Stimulated activated CD4-positive, alpha-beta T cell treated with anti-CD3 and anti-CD28 coated beads, Interleukin-15, amount 100 ng/mL, for 48 hours (primary cell): ENCODE results near the gene HNRNPA3.
A peak's percentile ranks its signal among the peaks of the same experiment; 100 is the strongest.
"Not testable (repeated sequence)": the region's sequence is repeated elsewhere in the genome, so short reads cannot be mapped to it uniquely, and the experiment has no call there.

Source experiments
- DNase-seq, 2 donors: peaks; one replicate each; pipeline ENCODE4 v3.0.0-alpha.2; 2020; ENCODE audit warnings: low read depth in 2 of 2

Gene HNRNPA3

DNA sequence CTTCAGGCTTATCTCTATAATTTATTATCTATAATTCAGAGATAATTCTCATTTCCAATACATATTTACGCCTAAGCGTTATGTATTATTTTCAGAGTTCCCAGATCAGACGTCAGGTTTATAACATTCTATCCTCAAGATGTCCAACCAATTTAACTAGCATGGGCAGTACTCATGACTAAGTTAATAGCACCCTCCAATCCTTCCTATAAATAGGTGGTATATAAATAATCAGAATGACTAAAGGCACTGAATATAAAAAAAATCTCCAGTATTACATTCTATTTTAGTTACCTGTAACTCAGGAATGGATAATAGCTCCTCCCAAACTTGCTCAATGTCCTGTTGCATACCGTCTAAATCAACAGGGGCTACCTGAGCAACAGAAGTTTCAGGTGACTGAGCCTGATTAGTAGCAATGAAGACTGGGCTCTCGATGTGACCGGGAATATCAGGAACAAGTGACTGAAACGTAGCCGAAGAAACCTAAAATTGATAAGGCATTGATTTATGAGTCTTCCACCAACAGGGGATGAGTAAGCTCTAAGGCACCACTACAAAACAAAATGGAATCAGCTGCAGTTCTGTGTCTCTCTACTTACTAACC lies 19.6 kb downstream of the HNRNPA3 start:
- no peak for DNase-seq

DNA sequence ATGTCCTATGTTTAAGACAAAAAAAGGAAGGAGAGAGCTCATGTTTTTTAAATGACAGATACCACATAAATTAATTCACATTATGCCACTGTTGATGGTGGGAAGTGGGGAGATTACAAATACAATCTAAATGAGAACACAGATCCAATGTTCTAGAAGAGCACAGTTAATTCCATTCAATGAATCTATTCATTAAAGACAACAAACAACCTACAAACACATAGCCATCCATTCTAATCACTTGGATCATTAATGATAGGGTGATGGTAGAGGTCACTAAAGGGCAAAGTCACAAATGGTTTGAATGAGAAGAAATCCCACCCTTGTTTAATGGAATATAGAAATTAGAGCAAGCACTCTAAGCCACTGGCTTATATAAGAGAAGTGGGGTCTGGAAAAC lies 21.7 kb downstream of the HNRNPA3 start:
- DNase-seq: no peak

DNA sequence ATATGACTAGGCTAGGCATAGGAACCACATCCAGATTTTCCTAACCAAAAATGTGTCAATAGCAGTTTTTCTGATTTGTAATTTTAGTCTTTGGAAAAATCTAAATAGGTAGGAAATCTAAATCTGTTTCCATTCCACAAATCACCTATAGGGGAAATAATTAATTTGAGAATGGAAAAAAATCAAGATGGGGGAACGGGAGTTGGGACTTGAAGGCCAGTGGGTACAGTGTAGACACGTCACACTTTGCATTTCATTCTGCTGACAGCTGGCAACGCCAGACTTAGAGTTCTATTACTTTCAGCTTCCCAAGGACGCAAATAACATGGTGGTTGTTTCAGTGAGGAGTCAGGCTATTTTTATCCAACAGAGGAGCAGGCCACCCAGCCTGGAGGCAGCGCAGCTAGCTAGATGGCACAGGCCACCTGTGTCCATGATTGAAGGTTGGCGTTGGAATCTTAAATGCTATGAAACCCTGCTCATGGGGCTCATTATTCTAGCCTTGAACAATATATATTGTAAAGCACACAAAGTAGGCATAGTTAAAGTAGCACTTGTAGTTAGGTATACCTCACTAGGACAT lies 23.4 kb downstream of the HNRNPA3 start:
- DNase-seq: no peak

DNA sequence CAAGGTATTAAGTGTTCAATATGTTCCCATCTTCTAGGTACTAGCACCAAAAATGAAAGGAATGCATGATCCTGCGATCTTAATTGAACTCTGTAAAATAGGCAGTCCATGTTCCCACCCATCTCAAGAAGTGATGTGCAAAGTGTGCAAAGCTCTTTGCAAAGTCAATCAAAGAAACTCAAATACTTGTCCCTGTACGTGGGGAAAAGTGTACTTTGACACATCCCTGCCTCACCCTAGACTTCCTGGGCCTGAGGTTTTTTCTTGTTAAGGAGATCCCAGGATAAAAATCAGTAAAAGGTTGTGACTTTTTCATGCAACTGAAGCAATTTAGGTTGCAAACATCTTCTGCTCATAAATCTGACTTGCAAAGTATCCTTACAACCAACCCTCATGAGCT lies 25.3 kb downstream of the HNRNPA3 start:
- DNase-seq: no peak

DNA sequence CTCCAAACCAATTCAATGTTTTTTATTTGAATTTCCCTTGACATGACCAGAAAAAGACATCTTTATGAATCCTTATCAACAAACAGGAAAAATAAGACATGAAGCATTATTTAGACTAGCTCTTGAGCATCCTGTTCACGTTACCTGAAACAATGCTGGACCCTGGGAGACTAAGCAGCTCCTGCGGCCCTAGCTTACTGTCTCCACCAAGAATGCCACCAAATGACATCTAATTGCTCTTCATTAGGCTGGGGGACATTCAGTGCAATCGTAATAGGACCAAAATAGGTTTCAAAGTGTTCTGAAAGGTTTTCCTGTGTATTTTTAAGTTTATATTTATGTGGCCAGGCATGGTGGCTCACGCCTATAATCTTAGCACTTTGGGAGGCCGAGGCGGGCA lies 26.5 kb downstream of the HNRNPA3 start:
- no peak for DNase-seq

DNA sequence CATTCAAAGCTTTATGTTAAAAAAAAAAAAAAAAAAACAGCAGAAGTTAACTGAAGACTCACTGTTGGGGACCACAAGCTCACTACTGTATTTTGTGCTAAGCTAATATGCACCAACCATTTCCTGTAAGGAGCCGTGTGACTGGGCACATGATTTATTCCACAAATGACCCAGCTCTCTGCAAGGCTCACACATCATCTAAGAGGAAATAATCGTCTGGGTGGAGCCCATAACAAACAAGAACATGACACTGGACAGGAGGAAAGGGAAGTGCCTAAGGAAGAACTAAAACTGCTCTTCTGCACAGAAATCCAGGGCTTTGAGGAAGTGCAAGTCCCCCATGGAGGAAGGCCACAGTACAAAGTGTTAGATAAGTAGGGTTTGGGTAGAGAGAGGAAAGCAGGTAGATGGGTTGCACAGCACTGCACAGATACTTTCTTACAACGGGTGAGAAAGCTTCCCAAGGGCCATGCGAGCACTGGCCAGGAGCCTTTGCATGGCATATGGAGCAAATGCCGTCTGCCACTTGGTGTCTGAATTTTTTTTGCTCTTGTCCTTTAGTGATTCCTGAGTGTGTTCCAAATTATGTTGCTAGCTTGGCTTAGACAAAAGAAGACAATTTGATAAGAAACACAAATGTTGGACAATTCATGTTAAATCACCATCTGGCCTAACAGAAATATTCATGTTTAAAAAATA lies 27.5 kb downstream of the HNRNPA3 start:
- peak in 1 of 2 donors; percentile 15 for DNase-seq

DNA sequence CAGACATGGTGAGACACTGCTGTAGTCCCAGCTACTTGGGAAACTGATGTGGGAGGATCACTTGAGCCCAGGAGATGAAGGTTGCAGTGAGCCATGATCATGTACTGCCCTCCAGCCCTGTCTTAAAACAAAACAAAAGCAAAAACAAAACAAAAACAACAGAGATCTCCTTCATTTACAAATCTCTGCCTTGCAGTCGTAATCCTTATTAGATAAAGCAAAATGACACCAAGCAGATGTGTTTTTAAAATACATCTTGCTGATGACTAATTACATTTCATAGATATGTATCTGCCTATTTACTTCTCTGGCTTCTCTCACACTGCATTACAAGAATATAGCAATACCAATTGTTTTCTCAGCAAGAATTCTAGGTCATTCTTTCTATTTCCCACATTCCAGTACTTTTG lies 29.1 kb downstream of the HNRNPA3 start:
- no peak for DNase-seq

DNA sequence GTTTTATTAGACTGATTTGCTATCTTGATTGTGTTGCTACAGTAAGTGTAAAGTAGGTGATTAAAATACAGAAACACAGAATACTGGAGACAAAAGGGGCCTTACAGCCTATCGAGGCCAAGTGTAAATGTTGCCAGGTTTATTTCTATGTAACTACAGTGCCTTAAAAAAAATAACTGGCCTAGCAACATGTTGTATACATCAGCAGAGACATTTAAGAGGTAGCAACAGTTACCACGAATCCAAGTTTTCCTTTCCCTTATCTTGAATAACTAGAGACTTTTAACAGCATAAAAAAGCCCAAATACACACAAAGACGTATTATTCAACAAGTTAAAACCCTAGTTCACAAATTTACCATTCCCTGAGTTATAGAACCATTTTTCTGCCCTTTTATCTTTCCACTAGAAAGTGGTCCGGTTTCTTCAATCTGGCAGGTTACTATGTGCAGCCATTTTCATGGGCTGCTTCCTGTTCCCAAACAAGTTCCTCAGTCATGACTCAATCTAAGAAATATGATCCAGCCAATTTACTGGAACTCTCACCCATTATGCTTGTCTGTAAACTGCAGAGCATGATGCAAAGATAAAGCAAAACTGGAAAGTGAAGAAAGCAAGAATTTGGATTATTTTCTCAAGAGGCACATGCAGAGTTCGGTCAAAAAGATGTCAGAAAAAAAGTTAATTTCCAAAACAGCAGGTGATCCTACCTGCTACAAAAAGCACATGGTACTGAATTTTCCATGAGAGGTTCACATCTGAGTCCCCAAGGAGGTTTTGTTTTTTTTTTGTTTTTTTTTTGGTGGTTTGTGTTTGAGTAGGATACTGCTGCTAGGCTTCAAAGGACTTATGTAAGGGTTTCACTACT lies 29.8 kb downstream of the HNRNPA3 start:
- no peak for DNase-seq

DNA sequence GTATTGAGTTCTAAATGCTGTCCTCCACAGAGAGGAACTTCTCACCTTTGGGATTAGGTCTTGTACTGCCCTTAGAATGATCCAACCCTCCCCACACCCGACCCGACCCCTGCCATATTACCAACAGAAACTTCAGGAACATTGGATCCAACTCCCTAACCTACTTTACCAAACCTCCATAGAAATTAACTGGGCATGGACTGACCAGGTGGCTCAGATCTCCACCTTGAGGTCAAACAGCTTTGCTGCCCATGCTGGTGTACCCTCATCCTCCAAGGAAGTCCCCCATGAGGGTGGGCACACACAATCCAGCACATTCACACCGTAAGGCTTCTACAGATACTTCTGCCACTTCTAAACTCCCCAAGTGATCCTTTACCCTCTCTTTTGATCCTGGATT lies 30.5 kb downstream of the HNRNPA3 start:
- no peak for DNase-seq

DNA sequence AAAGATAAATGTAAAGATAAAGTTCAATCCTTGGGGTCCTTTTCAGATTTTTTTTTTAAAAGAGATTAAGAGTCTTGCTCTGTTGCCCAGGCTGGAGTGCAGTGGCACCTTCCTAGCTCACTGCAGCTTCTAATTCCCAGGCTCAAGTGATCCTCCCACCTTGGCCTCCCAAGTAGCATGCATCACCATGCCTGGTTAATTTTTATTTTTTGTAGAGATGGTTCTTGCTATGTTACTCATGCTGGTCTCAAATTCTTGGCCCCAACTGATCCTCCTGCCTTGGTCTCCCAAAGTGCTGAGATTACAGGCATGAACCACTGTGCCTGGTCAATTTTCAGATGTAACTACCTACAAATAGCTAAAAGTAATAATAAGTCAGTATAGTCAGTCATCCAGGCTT lies 30.9 kb downstream of the HNRNPA3 start:
- DNase-seq: no peak

DNA sequence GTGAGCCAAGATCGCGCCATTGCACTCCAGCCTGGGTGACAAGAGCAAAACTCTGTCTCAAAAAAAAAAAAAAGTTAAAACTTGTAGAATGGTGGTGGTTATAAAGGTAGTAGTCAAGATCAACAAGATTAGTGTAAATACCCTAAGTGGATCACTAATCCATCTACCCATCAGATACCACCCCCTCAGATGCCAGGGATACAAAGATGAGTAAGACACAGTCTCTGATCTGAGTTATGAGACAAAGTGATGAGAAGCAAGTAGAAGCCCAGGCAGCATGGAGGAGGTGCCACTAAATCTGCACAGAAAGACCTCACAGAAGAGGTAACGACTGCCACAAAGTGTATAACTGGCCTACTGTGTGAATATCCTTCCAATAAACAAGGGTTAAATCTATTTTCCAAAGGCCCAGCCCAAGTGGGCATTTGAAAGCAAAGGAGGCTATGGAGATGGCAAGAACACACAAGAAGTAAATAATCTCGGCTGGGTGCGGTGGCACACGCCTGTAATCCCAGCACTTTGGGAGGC lies 31.7 kb downstream of the HNRNPA3 start:
- DNase-seq: no peak

DNA sequence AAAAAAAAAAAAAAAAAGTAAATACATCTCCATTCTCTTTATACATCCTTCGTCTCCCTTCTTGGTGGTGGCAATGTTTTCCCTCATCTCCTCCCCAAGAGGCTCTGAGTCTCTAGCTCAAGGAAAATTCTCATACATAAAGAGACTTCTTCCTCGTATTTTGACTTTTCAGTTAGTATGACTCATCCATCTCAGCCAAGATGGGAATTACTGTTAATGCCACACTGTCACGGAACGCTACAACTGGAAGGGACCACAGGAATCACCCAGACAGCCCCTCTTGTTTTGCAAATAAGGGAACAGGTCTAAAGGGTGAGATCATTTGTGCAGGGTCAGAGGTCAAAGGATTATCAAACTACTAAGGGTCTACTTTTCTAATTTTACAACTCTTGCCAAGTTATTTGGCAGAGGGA lies 32.4 kb downstream of the HNRNPA3 start:
- no peak for DNase-seq

DNA sequence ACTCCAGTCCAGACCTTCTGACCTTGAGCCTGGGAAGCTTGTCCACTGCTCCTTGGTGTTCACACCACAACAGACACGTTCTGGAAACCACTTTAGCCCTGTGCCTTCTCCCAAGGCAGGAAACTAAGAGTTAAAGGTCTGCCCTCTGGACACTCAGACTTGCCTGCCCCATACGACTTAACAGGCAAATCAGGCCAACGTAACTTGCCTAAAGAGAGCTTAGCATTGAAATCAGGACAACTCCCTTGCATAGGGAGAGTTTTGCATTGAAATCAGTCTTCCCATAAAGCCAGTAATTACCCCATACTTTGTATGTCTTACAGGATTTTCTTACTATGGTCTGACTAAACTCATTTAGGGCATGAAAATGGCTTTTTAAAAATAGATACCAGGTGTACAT lies 33.4 kb downstream of the HNRNPA3 start:
- no peak for DNase-seq

DNA sequence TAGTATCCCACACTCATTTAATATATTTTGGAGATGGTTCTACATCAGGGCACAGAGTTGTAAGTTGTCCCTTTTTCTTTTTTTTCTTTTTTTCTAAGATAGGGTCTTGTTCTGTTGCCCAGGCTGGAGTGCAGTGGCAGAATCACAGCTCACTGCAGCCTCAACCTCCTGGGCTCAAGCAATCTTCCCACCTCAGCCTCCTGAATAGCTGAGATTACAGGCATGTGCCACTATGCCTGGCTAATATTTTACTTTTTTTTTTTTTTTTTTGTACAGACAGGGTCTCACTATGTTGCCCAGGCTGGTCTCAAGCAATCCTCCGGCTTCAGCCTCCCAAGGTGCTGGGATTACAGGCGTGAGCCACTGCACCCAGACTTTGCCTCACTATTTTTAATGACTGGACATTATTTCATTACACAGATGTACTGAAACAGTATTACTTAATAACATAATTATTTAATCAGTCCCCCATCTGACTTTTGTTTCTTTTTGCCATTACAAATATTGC lies 34.0 kb downstream of the HNRNPA3 start:
- not testable (repeated sequence) for DNase-seq

DNA sequence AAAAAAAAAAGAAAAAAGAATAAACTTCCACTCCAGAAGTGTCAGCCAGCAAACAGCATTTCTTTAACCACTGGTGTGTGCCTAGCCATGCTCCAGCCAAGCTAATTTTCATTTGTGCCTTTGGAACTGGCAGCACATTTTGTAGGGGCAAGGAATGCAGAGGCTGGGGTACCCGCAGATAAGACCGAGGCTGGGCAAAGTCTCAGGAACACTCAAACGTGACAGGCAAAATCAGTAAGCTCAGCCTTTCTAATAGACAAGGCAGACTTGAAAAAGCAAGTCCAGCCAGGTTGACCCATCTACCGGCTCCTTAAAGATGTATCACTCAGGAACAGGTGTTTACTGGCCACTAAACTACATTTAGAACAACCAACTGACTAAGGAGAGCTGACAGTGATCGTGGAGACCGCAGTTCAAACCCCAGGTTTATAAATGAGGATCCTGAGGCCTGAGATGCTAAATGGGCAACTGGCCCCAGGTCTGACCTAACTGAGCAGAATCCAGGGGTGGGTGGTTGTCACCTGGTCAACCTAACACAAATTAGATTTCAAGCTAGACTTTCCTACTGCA lies 35.2 kb downstream of the HNRNPA3 start:
- DNase-seq: no peak

DNA sequence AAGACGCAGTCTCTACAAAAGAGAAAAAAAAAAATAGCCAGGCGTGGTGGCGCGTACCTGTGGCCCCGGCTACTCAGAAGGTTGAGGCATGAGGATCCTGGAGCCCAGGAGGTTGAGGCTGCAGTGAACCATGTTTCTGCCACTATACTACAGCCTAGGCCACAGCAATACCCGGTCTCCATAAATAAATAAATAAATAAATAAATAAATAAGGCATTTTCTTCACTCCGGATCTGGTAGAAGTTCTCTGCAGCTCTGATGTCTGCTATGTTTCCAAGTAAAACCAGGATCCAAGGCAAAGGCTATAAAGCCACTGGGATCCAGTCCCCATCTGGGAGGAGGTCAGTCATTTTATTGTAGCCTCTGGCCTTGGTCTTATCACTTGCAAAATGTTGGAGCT lies 36.4 kb downstream of the HNRNPA3 start:
- DNase-seq: no peak

DNA sequence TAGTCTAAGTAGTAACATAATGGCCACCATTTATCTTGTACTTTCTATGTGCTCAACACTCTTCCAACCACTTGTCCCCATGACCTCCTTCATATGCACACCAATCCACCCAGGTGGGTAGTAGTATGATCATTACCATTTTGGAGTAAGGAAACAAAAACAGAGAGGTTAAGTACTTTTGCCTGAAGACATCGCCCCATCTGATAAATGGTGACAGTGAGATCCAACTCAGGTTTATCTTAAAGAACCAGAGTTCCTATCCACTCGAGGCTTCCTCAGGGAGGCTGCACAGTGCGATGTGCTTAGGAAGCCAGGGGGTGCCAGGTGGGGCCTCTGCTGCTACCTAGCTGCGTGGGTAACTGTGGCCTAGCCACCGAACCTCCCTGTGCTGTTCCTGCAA lies 37.9 kb downstream of the HNRNPA3 start:
- DNase-seq: no peak

DNA sequence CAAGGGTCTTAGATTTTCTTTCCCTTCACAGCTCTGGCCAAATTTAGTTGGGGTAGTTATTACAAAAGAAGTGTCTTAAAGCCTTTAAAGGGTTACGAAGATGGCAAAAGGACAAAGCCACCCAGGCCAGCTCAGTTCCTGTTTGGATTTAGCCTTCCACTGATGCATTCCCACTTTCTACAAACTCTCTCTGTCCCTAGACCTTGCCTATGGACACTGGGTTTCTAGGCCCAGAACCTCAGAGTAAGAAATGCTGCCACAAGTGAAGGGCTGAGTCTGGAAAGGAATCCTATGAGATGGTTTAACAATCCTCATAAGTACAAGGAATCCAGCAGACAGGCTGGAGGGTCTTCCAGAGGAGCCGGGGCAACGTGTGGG lies 38.6 kb downstream of the HNRNPA3 start:
- no peak for DNase-seq

DNA sequence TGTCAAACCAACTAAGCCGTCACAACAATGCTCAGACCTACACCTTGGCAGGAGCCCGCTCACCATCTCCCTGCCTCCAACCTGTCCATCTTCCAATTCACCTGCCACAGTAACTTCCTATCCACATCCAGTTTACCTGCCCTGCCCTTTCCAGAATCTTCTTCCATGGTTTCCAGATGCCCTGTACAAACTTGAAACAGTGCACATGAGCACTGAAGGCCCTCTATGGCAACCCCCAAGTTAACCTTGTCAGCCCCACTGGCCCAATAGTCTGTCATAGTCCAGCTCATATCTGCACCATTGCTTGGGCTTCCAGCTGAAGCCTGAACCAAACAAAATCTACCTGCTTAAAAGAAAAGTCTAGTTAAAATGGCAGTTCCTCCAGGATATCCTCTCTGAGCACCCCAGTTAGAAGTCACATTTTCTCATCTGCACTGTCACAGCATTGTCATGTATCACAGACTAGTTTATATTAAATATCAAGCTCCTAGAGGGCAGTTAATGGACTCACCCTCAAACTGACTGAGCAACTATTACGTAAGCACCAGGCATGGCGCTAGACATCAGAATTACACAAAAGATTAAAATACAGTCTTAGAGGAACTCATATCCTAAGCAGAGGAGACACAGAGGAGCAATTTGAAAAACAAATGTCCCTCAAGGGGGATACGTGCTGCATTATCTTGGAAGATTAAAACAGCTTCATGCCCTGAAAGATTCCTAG lies 40.4 kb downstream of the HNRNPA3 start:
- DNase-seq: no peak

DNA sequence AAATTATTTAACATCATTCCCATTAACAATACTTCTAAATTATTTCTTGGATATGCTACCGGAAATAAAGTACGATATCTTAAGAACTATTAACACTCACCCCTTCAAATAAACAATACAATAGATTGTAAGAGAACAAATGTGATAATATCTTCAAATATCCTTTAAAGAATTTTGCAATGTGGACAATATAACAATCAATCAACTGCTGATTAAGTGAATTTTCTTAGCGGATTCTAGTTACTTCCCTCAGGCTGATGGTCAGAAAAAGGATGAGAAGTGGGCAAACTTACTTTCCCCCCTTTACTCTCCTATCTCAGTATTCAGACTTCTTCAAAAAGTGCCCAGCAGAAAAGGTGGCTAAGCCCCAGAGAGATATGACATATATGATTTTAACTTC lies 41.1 kb downstream of the HNRNPA3 start:
- DNase-seq: no peak
